Natural killer cell (primary cell): Measurements from ENCODE around the gene MYO5A. TPM values are rescaled to one million over a fixed set of nuclear protein-coding genes. Genes with fewer than 3 reads are reported as not detected.

Source experiments
- ATAC-seq, 3 donors: fragments of 150-1000 bp in 2 of 3; fragments of 200-7000 bp in 1 of 3; cut with Tn5 transposase; 1 replicate in 1 of 3; 2 replicates in 2 of 3; pipeline ENCODE4 v1.10.0; 2021; ENCODE audit warnings: mild to moderate bottlenecking in 2 of 3, moderate library complexity in 2 of 3
- DNase-seq, 2 donors: peaks; one replicate each; pipeline versions ENCODE4 v3.0.0 to v3.0.0-alpha.2; 2013 to 2021; ENCODE audit warnings: mixed read lengths in 1 of 2
- H3K27ac ChIP-seq: one replicate; pipeline ENCODE4 v1.5.1; 2013; ENCODE audit warnings: mild to moderate bottlenecking, low read length
- H3K27me3 ChIP-seq: one replicate; pipeline ENCODE4 v1.6.1; 2013; ENCODE audit warnings: low read length; ENCODE audit not compliant: control insufficient read depth, insufficient read depth
- H3K36me3 ChIP-seq: one replicate; pipeline ENCODE4 v1.6.1; 2013; ENCODE audit warnings: low read length; ENCODE audit not compliant: control insufficient read depth, insufficient read depth
- H3K4me1 ChIP-seq: one replicate; pipeline ENCODE4 v1.6.1; 2013; ENCODE audit warnings: low read length; ENCODE audit not compliant: control insufficient read depth, insufficient read depth
- H3K4me3 ChIP-seq: one replicate; pipeline ENCODE4 v1.5.1; 2013; ENCODE audit warnings: low read length
- H3K9me3 ChIP-seq: one replicate; pipeline ENCODE4 v1.6.1; 2013; ENCODE audit warnings: low read length; ENCODE audit not compliant: control insufficient read depth, insufficient read depth
- H3K27ac Mint-ChIP-seq, 2 donors: one replicate each; pipeline ENCODE4 v1.8.0; 2022; ENCODE audit warnings: mild to moderate bottlenecking in 2 of 2, mixed read lengths in 2 of 2, moderate library complexity in 1 of 2
- H3K27me3 Mint-ChIP-seq, 2 donors: one replicate each; pipeline ENCODE4 v1.8.0; 2022; ENCODE audit warnings: low read depth in 2 of 2, mixed read lengths in 2 of 2
- H3K36me3 Mint-ChIP-seq: one replicate; pipeline ENCODE4 v1.8.0; 2022; ENCODE audit warnings: mixed read lengths
- H3K4me1 Mint-ChIP-seq, 2 donors: one replicate each; pipeline ENCODE4 v1.8.0; 2022; ENCODE audit warnings: mixed read lengths in 2 of 2
- H3K4me3 Mint-ChIP-seq: one replicate; pipeline ENCODE4 v1.8.0; 2022; ENCODE audit warnings: mild to moderate bottlenecking, moderate library complexity, mixed read lengths
- H3K9me3 Mint-ChIP-seq, 2 donors: one replicate each; pipeline ENCODE4 v1.8.0; 2022; ENCODE audit warnings: mixed read lengths in 2 of 2
- WGBS: methylation state at CpG from one replicate; pipeline ENCODE4 v1.1.7; 2013; ENCODE audit warnings: missing lambda C conversion rate; ENCODE audit not compliant: insufficient coverage; 5-methylcytosine and 5-hydroxymethylcytosine counted together
- intact Hi-C: fragments of 100-400 bp; cut with micrococcal nuclease; formaldehyde crosslinking; loops from one replicate; pipeline ENCODE4 v1.14.2; 2022
- total RNA-seq, 4 donors: library from RNA; stranded (reverse); fragments of 120-200 nt in 1 of 4; gene quantifications; one replicate each; pipeline versions ENCODE4 v1.2.3 to v1.2.4, GENCODE V29; 2013 to 2022
- TF ChIP-seq, protein P1 (sequence below): fragments of 200-600 bp; IDR thresholded peaks from one replicate; pipeline ENCODE4 v1.8.0; 2022; ENCODE audit warnings: antibody characterized with exemption

Gene MYO5A
- total RNA-seq, 3 donors from 2014 or later (not counting 1 experiment from before 2014, with no cell fraction given): 42.8 to 51.5 (median 44.4) TPM

DNA sequence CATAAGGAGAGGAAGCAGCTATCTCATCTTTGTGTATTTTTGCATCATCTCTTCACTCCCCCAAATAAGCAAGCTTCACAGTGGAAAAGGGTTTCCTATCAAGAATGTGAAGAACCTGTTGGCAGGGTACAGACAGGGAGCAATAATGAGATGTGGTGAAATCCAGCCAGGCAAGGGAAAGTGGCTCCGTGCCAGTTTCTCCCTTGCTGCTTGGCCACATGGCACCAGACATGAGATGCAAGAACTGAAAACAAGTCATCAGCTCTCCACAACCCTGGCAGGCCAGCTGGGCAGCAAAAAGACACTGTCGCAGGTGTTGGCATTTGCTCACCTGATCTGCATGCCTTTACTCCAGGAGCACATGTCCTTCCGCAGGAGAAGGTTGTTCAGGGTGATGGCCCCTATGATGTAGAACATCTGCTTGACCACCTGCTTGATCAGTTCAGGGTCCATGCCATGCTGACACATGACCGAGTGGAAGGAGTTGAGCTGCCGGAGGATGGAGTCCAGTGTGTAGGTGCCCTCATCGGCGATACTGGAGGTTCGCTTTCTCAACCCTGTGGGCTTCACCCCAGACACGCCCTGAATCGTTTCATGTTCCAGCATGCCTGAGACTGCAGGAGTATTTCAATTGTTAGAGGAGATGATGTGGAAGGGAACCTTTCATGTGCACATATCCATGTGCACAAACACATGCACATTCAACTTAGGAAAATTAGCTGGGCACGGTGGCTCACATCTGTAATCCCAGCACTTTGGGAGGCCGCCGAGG, 209.8 kb downstream of the MYO5A start:
- intact Hi-C loops: no loop called here
- 95% methylated on average over 13 of the region's 13 CpGs for WGBS
- peaks cover 29% of the 10 kb centered on the region for H3K36me3 Mint-ChIP-seq

DNA sequence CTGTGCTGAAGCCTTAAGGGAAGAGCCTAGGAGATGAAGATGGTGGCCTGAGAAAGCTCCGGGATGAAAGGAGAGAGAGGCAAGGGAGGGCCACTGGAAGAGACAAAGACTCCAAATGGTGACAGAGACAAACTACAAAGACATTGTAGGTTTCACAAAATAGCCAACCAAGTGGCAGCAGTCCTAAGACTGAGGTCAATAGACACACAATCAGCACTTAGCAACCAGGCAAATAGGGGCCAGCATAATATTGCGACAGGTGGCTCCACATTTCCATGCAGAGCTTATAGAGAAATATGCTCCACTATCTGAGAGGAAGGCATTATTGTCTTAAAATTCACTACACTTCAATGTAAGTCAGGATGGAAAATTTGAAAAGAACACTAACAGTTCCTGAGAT, 211.0 kb downstream of the MYO5A start:
- ATAC-seq (no peak), DNase-seq (no peak)
- H3K36me3 ChIP-seq: peaks cover 72% of the 10 kb centered on the region
- no peaks in the 10 kb centered on the region for H3K9me3 ChIP-seq
- TF ChIP-seq, protein P1, sequence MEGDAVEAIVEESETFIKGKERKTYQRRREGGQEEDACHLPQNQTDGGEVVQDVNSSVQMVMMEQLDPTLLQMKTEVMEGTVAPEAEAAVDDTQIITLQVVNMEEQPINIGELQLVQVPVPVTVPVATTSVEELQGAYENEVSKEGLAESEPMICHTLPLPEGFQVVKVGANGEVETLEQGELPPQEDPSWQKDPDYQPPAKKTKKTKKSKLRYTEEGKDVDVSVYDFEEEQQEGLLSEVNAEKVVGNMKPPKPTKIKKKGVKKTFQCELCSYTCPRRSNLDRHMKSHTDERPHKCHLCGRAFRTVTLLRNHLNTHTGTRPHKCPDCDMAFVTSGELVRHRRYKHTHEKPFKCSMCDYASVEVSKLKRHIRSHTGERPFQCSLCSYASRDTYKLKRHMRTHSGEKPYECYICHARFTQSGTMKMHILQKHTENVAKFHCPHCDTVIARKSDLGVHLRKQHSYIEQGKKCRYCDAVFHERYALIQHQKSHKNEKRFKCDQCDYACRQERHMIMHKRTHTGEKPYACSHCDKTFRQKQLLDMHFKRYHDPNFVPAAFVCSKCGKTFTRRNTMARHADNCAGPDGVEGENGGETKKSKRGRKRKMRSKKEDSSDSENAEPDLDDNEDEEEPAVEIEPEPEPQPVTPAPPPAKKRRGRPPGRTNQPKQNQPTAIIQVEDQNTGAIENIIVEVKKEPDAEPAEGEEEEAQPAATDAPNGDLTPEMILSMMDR: no peak
- no peaks in the 10 kb centered on the region for H3K9me3 Mint-ChIP-seq
- no peaks in the 10 kb centered on the region for H3K27me3 ChIP-seq
- no peak overlapping the region for H3K4me3 ChIP-seq
- no peaks in the 10 kb centered on the region for H3K4me1 Mint-ChIP-seq
- no peak overlapping the region for H3K27ac ChIP-seq
- peaks cover 41% of the 10 kb centered on the region for H3K36me3 Mint-ChIP-seq
- no peak overlapping the region for H3K4me3 Mint-ChIP-seq
- 100% methylated on average over 2 of the region's 2 CpGs for WGBS
- no peaks in the 10 kb centered on the region for H3K27me3 Mint-ChIP-seq
- H3K27ac Mint-ChIP-seq: peak overlapping the region in 1 of 2 donors; percentile 52
- intact Hi-C loops: no loop called here
- H3K4me1 ChIP-seq: no peaks in the 10 kb centered on the region

More for the DNA sequence above, 209.8 kb downstream of the MYO5A start:
- Mint-ChIP-seq H3K27ac (no peak overlapping the region), H3K9me3 (no peaks in the 10 kb centered on the region), H3K4me3 (no peak overlapping the region), H3K27me3 (no peaks in the 10 kb centered on the region), H3K4me1 (no peaks in the 10 kb centered on the region)
- no peak for DNase-seq
- Histone ChIP-seq H3K27ac (no peak overlapping the region), H3K9me3 (no peaks in the 10 kb centered on the region), H3K4me1 (no peaks in the 10 kb centered on the region), H3K36me3 (peaks cover 67% of the 10 kb centered on the region), H3K4me3 (no peak overlapping the region), H3K27me3 (no peaks in the 10 kb centered on the region)
- TF ChIP-seq, protein P1: no peak
- ATAC-seq: no peak

DNA sequence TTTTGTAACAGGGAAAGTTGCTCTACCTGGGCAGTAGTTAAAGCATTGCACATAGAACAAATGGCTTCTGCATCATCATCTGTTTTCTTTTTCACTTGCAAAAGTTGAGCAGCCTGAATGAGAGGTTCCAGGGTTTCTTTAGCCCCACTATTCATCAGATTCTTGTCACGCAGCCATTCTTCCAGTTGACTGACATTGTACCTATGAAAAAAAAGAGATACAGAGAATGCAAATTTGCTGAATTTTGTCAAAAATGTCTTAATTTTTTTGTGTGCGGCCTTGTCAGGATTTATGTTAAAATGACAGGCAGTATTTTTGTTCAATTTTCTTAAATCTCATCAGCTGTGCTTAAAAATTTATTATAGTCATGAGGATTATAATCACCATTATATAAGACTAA, 211.7 kb downstream of the MYO5A start:
- DNase-seq (no peak), ATAC-seq (no peak)
- Mint-ChIP-seq H3K9me3 (no peaks in the 10 kb centered on the region), H3K4me1 (no peaks in the 10 kb centered on the region), H3K4me3 (no peak overlapping the region), H3K27me3 (no peaks in the 10 kb centered on the region), H3K36me3 (peaks cover 41% of the 10 kb centered on the region), H3K27ac (no peak overlapping the region)
- Histone ChIP-seq H3K36me3 (peaks cover 70% of the 10 kb centered on the region), H3K27ac (no peak overlapping the region), H3K4me3 (no peak overlapping the region), H3K9me3 (no peaks in the 10 kb centered on the region), H3K27me3 (no peaks in the 10 kb centered on the region), H3K4me1 (no peaks in the 10 kb centered on the region)
- intact Hi-C loops: no loop called here
- 100% methylated on average over 1 of the region's 2 CpGs for WGBS
- TF ChIP-seq, protein P1: no peak

DNA sequence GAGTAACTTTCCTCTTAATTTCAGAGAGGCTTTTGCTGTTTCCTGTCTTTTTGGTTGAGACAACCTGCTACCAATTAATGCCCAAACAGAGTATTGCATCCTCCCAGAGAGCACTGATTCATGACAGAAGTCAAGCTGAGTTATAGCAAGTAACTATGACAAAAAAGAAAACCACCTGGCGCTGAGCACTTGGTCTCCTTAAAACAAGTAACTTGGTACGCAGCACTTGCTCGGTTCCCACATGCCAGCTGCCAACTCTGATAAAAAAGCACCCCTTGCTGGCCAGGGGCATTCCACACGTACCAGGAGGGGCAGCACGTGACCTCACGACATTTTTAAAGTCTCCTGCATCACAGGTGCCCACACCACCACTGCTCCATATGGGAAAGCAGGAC, 219.5 kb downstream of the MYO5A start:
- Histone ChIP-seq H3K4me1 (no peaks in the 10 kb centered on the region), H3K9me3 (no peaks in the 10 kb centered on the region), H3K36me3 (peaks cover 25% of the 10 kb centered on the region), H3K27ac (no peak overlapping the region), H3K4me3 (no peak overlapping the region), H3K27me3 (no peaks in the 10 kb centered on the region)
- TF ChIP-seq, protein P1: no peak
- 83% methylated on average over 6 of the region's 6 CpGs for WGBS
- H3K4me1 Mint-ChIP-seq: peaks cover under 1 to 10% of the 10 kb centered on the region in 2 donors
- no peaks in the 10 kb centered on the region for H3K9me3 Mint-ChIP-seq
- H3K27ac Mint-ChIP-seq: no peak overlapping the region
- H3K36me3 Mint-ChIP-seq: peaks cover 25% of the 10 kb centered on the region
- H3K4me3 Mint-ChIP-seq: no peak overlapping the region
- intact Hi-C loops: no loop called here
- ATAC-seq (no peak), DNase-seq (no peak)
- no peaks in the 10 kb centered on the region for H3K27me3 Mint-ChIP-seq
